IgD-negative memory B cell (primary cell): Measurements from ENCODE around the gene IGF1R. TPM values are rescaled to one million over a fixed set of nuclear protein-coding genes. Genes with fewer than 3 reads are reported as not detected.

Source experiments
- H3K27ac Mint-ChIP-seq, 3 donors: one replicate each; pipeline ENCODE4 v1.8.0; 2020 to 2022; ENCODE audit warnings: mild to moderate bottlenecking in 3 of 3, mixed read lengths in 3 of 3, moderate library complexity in 1 of 3
- H3K27me3 Mint-ChIP-seq: one replicate; pipeline ENCODE4 v1.8.0; 2021; ENCODE audit warnings: mixed read lengths
- H3K36me3 Mint-ChIP-seq: one replicate; pipeline ENCODE4 v1.8.0; 2020; ENCODE audit warnings: mild to moderate bottlenecking, mixed read lengths
- H3K4me1 Mint-ChIP-seq, 3 donors: one replicate each; pipeline ENCODE4 v1.8.0; 2020 to 2022; ENCODE audit warnings: mixed read lengths in 3 of 3, mild to moderate bottlenecking in 1 of 3
- H3K4me3 Mint-ChIP-seq, 4 donors: one replicate each; pipeline ENCODE4 v1.8.0; 2020 to 2022; ENCODE audit warnings: mild to moderate bottlenecking in 4 of 4, mixed read lengths in 4 of 4, moderate library complexity in 3 of 4
- H3K9me3 Mint-ChIP-seq, 3 donors: one replicate each; pipeline ENCODE4 v1.8.0; 2020 to 2021; ENCODE audit warnings: mixed read lengths in 3 of 3, mild to moderate bottlenecking in 1 of 3
- polyA plus RNA-seq: library from polyadenylated mRNA; unstranded; fragments of 300-500 nt; fragmentation: Illumina TruSeq; gene quantifications from one replicate; pipeline ENCODE4 v1.2.3, GENCODE V29; 2021

The IGF1R gene
- polyA plus RNA-seq, 1 donor from 2014 or later = 1.8 TPM

GRCh38 chr15:98699591-98700424, 51.5 kb downstream of the IGF1R start:
- no peak overlapping the region for H3K4me3 Mint-ChIP-seq
- no peak overlapping the region for H3K27ac Mint-ChIP-seq
- H3K36me3 Mint-ChIP-seq = peaks cover 1% of the 10 kb centered on the region
- H3K4me1 Mint-ChIP-seq = peaks cover 4 to 35% (median 11%) of the 10 kb centered on the region in 3 donors
- peaks cover 0 to 4% (median 0%) of the 10 kb centered on the region in 3 donors for H3K9me3 Mint-ChIP-seq
- no peaks in the 10 kb centered on the region for H3K27me3 Mint-ChIP-seq

GRCh38 chr15:98700519-98700918, 52.2 kb downstream of the IGF1R start:
- H3K9me3 Mint-ChIP-seq = peaks cover 0 to 4% (median 0%) of the 10 kb centered on the region in 3 donors
- H3K4me3 Mint-ChIP-seq = no peak overlapping the region
- no peaks in the 10 kb centered on the region for H3K27me3 Mint-ChIP-seq
- H3K4me1 Mint-ChIP-seq = peaks cover 4 to 33% (median 11%) of the 10 kb centered on the region in 3 donors
- H3K36me3 Mint-ChIP-seq = peaks cover 1% of the 10 kb centered on the region
- no peak overlapping the region for H3K27ac Mint-ChIP-seq

GRCh38 chr15:98703126-98703685, 54.9 kb downstream of the IGF1R start:
- peaks cover 2% of the 10 kb centered on the region for H3K36me3 Mint-ChIP-seq
- peaks cover 4 to 24% (median 10%) of the 10 kb centered on the region in 3 donors for H3K4me1 Mint-ChIP-seq
- peak overlapping the region in 2 of 4 donors; percentile 34 to 49 for H3K4me3 Mint-ChIP-seq
- H3K27ac Mint-ChIP-seq = peak overlapping the region in 2 of 3 donors; percentile 26 to 28
- peaks cover 0 to 4% (median 0%) of the 10 kb centered on the region in 3 donors for H3K9me3 Mint-ChIP-seq
- H3K27me3 Mint-ChIP-seq = no peaks in the 10 kb centered on the region

- peaks cover 0 to 4% (median 0%) of the 10 kb centered on the region in 3 donors for H3K9me3 Mint-ChIP-seq
- peaks cover 4 to 12% (median 7%) of the 10 kb centered on the region in 3 donors for H3K4me1 Mint-ChIP-seq
- H3K36me3 Mint-ChIP-seq = peaks cover 2% of the 10 kb centered on the region
- H3K4me3 Mint-ChIP-seq = no peak overlapping the region
- H3K27me3 Mint-ChIP-seq = no peaks in the 10 kb centered on the region
- no peak overlapping the region for H3K27ac Mint-ChIP-seq
Measured at GRCh38 chr15:98705070-98705469, 56.7 kb downstream of the IGF1R start.

GRCh38 chr15:98706387-98706786, 58.0 kb downstream of the IGF1R start:
- H3K9me3 Mint-ChIP-seq = peaks cover 0 to 3% (median under 1%) of the 10 kb centered on the region in 3 donors
- H3K27ac Mint-ChIP-seq = no peak overlapping the region
- no peak overlapping the region for H3K4me3 Mint-ChIP-seq
- peaks cover 4% of the 10 kb centered on the region for H3K36me3 Mint-ChIP-seq
- no peaks in the 10 kb centered on the region for H3K27me3 Mint-ChIP-seq
- H3K4me1 Mint-ChIP-seq = peaks cover 4 to 10% (median 6%) of the 10 kb centered on the region in 3 donors

- peaks cover 7% of the 10 kb centered on the region for H3K36me3 Mint-ChIP-seq
- no peaks in the 10 kb centered on the region for H3K27me3 Mint-ChIP-seq
- H3K9me3 Mint-ChIP-seq = peaks cover 3 to 6% (median 5%) of the 10 kb centered on the region in 3 donors
- H3K4me3 Mint-ChIP-seq = no peak overlapping the region
- H3K4me1 Mint-ChIP-seq = peaks cover 4 to 11% (median 6%) of the 10 kb centered on the region in 3 donors
- H3K27ac Mint-ChIP-seq = peak overlapping the region in 1 of 3 donors; percentile 15
Measured at GRCh38 chr15:98706986-98707385, 58.6 kb downstream of the IGF1R start.

- no peaks in the 10 kb centered on the region for H3K27me3 Mint-ChIP-seq
- H3K27ac Mint-ChIP-seq = no peak overlapping the region
- H3K9me3 Mint-ChIP-seq = peaks cover 4 to 10% (median 7%) of the 10 kb centered on the region in 3 donors
- peaks cover 4 to 11% (median 5%) of the 10 kb centered on the region in 3 donors for H3K4me1 Mint-ChIP-seq
- H3K4me3 Mint-ChIP-seq = no peak overlapping the region
- H3K36me3 Mint-ChIP-seq = peaks cover 7% of the 10 kb centered on the region
Measured at GRCh38 chr15:98708037-98708590, 59.8 kb downstream of the IGF1R start.

- Mint-ChIP-seq H3K4me1 (peaks cover 7 to 35% (median 14%) of the 10 kb centered on the region in 3 donors), H3K27ac (no peak overlapping the region), H3K27me3 (peaks cover 4% of the 10 kb centered on the region), H3K4me3 (no peak overlapping the region), H3K36me3 (peaks cover 7% of the 10 kb centered on the region), H3K9me3 (peaks cover 4 to 10% (median 7%) of the 10 kb centered on the region in 3 donors)
Measured at GRCh38 chr15:98711810-98712209, 63.5 kb downstream of the IGF1R start.

GRCh38 chr15:98712845-98713584, 64.7 kb downstream of the IGF1R start:
- H3K9me3 Mint-ChIP-seq = peaks cover 4 to 10% (median 7%) of the 10 kb centered on the region in 3 donors
- no peak overlapping the region for H3K27ac Mint-ChIP-seq
- peaks cover 7 to 35% (median 14%) of the 10 kb centered on the region in 3 donors for H3K4me1 Mint-ChIP-seq
- H3K4me3 Mint-ChIP-seq = no peak overlapping the region
- H3K27me3 Mint-ChIP-seq = peaks cover 4% of the 10 kb centered on the region
- peaks cover 5% of the 10 kb centered on the region for H3K36me3 Mint-ChIP-seq

- peaks cover 4 to 10% (median 7%) of the 10 kb centered on the region in 3 donors for H3K9me3 Mint-ChIP-seq
- H3K4me1 Mint-ChIP-seq = peaks cover 7 to 39% (median 14%) of the 10 kb centered on the region in 3 donors
- peaks cover 5% of the 10 kb centered on the region for H3K36me3 Mint-ChIP-seq
- no peak overlapping the region for H3K27ac Mint-ChIP-seq
- H3K27me3 Mint-ChIP-seq = peaks cover 4% of the 10 kb centered on the region
- H3K4me3 Mint-ChIP-seq = peak overlapping the region in 1 of 4 donors; percentile 61
Measured at GRCh38 chr15:98713585-98714001, 65.3 kb downstream of the IGF1R start.

- H3K27me3 Mint-ChIP-seq = peaks cover 6% of the 10 kb centered on the region
- H3K36me3 Mint-ChIP-seq = peaks cover 5% of the 10 kb centered on the region
- H3K9me3 Mint-ChIP-seq = peaks cover 4 to 10% (median 7%) of the 10 kb centered on the region in 3 donors
- H3K4me3 Mint-ChIP-seq = no peak overlapping the region
- H3K27ac Mint-ChIP-seq = no peak overlapping the region
- H3K4me1 Mint-ChIP-seq = peaks cover 7 to 39% (median 14%) of the 10 kb centered on the region in 3 donors
Measured at GRCh38 chr15:98714922-98715321, 66.6 kb downstream of the IGF1R start.

- peaks cover 7 to 43% (median 14%) of the 10 kb centered on the region in 3 donors for H3K4me1 Mint-ChIP-seq
- peaks cover 4 to 10% (median 7%) of the 10 kb centered on the region in 3 donors for H3K9me3 Mint-ChIP-seq
- no peak overlapping the region for H3K4me3 Mint-ChIP-seq
- H3K36me3 Mint-ChIP-seq = peaks cover 8% of the 10 kb centered on the region
- H3K27me3 Mint-ChIP-seq = peaks cover 6% of the 10 kb centered on the region
- H3K27ac Mint-ChIP-seq = no peak overlapping the region
Measured at GRCh38 chr15:98715401-98715800, 67.1 kb downstream of the IGF1R start.

- Mint-ChIP-seq H3K9me3 (peaks cover 4 to 10% (median 7%) of the 10 kb centered on the region in 3 donors), H3K36me3 (peaks cover 8% of the 10 kb centered on the region), H3K4me1 (peaks cover 7 to 45% (median 14%) of the 10 kb centered on the region in 3 donors), H3K4me3 (peak overlapping the region in 1 of 4 donors; percentile 56), H3K27me3 (peaks cover 6% of the 10 kb centered on the region), H3K27ac (no peak overlapping the region)
Measured at GRCh38 chr15:98715890-98716443, 67.6 kb downstream of the IGF1R start.

- Mint-ChIP-seq H3K4me1 (peaks cover 7 to 44% (median 14%) of the 10 kb centered on the region in 3 donors), H3K4me3 (no peak overlapping the region), H3K9me3 (peaks cover 0 to 2% (median 1%) of the 10 kb centered on the region in 3 donors)
Measured at GRCh38 chr15:98717371-98717770, 69.0 kb downstream of the IGF1R start.

More at GRCh38 chr15:98717371-98717770, 69.0 kb downstream of the IGF1R start:
- H3K27ac Mint-ChIP-seq = no peak overlapping the region
- peaks cover 3% of the 10 kb centered on the region for H3K36me3 Mint-ChIP-seq
- H3K27me3 Mint-ChIP-seq = peaks cover 6% of the 10 kb centered on the region
